Loucy (cell line): ENCODE data around the gene KRT17.

ENCODE experiments used
- H2AFZ ChIP-seq: fragments of 200-600 bp; sonication (generic); 2 replicates; pipeline ENCODE4 v1.6.0; 2016; ENCODE audit warnings: antibody characterized with exemption, mild to moderate bottlenecking, low read length, moderate library complexity
- H3F3A ChIP-seq: fragments of 200-600 bp; 2 replicates; pipeline ENCODE4 v1.6.0; 2016; ENCODE audit warnings: antibody characterized with exemption, low read depth, mild to moderate bottlenecking
- H3K27me3 ChIP-seq: fragments of 200-600 bp; sonication (generic); 2 replicates; pipeline ENCODE4 v1.6.1; 2014; ENCODE audit warnings: low read length, mild to moderate bottlenecking; ENCODE audit not compliant: insufficient read depth, poor library complexity, severe bottlenecking
- H3K36me3 ChIP-seq: fragments of 200-600 bp; sonication (generic); 2 replicates; pipeline ENCODE4 v1.6.1; 2016; ENCODE audit warnings: low read length; ENCODE audit not compliant: insufficient read depth
- H3K4me1 ChIP-seq: fragments of 200-600 bp; sonication (generic); 2 replicates; pipeline ENCODE4 v1.5.1; 2014; ENCODE audit warnings: low read length, mild to moderate bottlenecking; ENCODE audit not compliant: insufficient read depth, poor library complexity, severe bottlenecking
- H3K4me2 ChIP-seq: fragments of 200-600 bp; sonication (generic); 2 replicates; pipeline ENCODE4 v1.6.0; 2014; ENCODE audit warnings: antibody characterized with exemption, low read length, low read depth, mild to moderate bottlenecking; ENCODE audit not compliant: poor library complexity, severe bottlenecking
- H3K4me3 ChIP-seq: fragments of 200-600 bp; sonication (generic); 2 replicates; pipeline ENCODE4 v1.5.1; 2014; ENCODE audit warnings: low read length, mild to moderate bottlenecking, mixed read lengths; ENCODE audit not compliant: poor library complexity, severe bottlenecking
- H3K79me2 ChIP-seq: fragments of 200-600 bp; sonication (generic); 2 replicates; pipeline ENCODE4 v1.6.1; 2014; ENCODE audit warnings: low read length; ENCODE audit not compliant: insufficient read depth
- H3K9ac ChIP-seq: fragments of 200-600 bp; sonication (generic); 2 replicates; pipeline ENCODE4 v1.6.0; 2014; ENCODE audit warnings: mild to moderate bottlenecking, low read depth, low read length, moderate library complexity; ENCODE audit not compliant: poor library complexity, severe bottlenecking
- H3K9me2 ChIP-seq: fragments of 200-600 bp; sonication (generic); replicated peaks from 2 replicates; pipeline ENCODE4 v1.6.1; 2016; ENCODE audit warnings: low read depth, low read length, mixed read lengths
- H3K9me3 ChIP-seq: fragments of 200-600 bp; sonication (generic); 2 replicates; pipeline ENCODE4 v1.6.1; 2014; ENCODE audit warnings: mild to moderate bottlenecking, antibody characterized with exemption, low read length, low read depth; ENCODE audit not compliant: insufficient read depth
- H4K20me1 ChIP-seq: fragments of 200-600 bp; sonication (generic); 2 replicates; pipeline ENCODE4 v1.6.0; 2014; ENCODE audit warnings: antibody characterized with exemption, low read length, mild to moderate bottlenecking; ENCODE audit not compliant: insufficient read depth, poor library complexity, severe bottlenecking
- EZH2phosphoT487 ChIP-seq: fragments of 200-600 bp; IDR thresholded peaks from 2 replicates; pipeline ENCODE4 v1.6.1; 2018; ENCODE audit warnings: antibody characterized with exemption, mild to moderate bottlenecking, moderate library complexity, borderline replicate concordance
- TF ChIP-seq, protein P1 (sequence below): fragments of 200-600 bp; sonication (generic); conservative IDR thresholded peaks from 2 replicates; pipeline ENCODE4 v1.5.1; 2014; ENCODE audit warnings: mild to moderate bottlenecking, antibody characterized with exemption, low read length

KRT17 gene

DNA sequence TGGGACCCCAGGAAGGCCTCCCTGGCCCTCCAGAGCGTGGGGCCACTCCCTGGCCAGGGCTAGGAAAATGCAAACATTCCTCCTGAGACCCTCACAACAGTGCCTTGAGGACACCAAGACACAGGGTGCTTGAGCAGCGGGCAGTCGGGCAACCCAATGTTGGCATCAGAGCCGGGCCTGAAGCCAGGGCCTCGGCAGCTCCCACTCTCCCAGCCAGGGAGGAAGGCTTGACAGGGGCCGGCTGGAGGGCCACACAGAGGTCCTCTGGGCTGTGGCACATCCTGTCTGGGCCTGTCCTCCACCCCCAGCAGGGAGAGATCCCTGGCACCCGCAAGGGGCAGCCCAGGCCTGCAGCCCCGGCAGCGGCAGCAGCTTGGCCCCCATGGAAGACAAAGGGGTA, 12.3 kb upstream of the KRT17 start:
- H3K27me3 ChIP-seq, result no peaks in the 10 kb centered on the region
- no peak overlapping the region for H3K4me2 ChIP-seq
- no peak overlapping the region for H2AFZ ChIP-seq
- no peaks in the 10 kb centered on the region for H3K9me2 ChIP-seq
- no peaks in the 10 kb centered on the region for H3K79me2 ChIP-seq
- H3K9ac ChIP-seq, result no peak overlapping the region
- H4K20me1 ChIP-seq, result no peaks in the 10 kb centered on the region
- TF ChIP-seq, protein P1, sequence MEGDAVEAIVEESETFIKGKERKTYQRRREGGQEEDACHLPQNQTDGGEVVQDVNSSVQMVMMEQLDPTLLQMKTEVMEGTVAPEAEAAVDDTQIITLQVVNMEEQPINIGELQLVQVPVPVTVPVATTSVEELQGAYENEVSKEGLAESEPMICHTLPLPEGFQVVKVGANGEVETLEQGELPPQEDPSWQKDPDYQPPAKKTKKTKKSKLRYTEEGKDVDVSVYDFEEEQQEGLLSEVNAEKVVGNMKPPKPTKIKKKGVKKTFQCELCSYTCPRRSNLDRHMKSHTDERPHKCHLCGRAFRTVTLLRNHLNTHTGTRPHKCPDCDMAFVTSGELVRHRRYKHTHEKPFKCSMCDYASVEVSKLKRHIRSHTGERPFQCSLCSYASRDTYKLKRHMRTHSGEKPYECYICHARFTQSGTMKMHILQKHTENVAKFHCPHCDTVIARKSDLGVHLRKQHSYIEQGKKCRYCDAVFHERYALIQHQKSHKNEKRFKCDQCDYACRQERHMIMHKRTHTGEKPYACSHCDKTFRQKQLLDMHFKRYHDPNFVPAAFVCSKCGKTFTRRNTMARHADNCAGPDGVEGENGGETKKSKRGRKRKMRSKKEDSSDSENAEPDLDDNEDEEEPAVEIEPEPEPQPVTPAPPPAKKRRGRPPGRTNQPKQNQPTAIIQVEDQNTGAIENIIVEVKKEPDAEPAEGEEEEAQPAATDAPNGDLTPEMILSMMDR, result no peak
- no peak for TF ChIP-seq EZH2phosphoT487
- H3K4me1 ChIP-seq, result no peaks in the 10 kb centered on the region
- H3K36me3 ChIP-seq, result no peaks in the 10 kb centered on the region
- no peaks in the 10 kb centered on the region for H3F3A ChIP-seq
- H3K4me3 ChIP-seq, result no peak overlapping the region
- no peaks in the 10 kb centered on the region for H3K9me3 ChIP-seq

DNA sequence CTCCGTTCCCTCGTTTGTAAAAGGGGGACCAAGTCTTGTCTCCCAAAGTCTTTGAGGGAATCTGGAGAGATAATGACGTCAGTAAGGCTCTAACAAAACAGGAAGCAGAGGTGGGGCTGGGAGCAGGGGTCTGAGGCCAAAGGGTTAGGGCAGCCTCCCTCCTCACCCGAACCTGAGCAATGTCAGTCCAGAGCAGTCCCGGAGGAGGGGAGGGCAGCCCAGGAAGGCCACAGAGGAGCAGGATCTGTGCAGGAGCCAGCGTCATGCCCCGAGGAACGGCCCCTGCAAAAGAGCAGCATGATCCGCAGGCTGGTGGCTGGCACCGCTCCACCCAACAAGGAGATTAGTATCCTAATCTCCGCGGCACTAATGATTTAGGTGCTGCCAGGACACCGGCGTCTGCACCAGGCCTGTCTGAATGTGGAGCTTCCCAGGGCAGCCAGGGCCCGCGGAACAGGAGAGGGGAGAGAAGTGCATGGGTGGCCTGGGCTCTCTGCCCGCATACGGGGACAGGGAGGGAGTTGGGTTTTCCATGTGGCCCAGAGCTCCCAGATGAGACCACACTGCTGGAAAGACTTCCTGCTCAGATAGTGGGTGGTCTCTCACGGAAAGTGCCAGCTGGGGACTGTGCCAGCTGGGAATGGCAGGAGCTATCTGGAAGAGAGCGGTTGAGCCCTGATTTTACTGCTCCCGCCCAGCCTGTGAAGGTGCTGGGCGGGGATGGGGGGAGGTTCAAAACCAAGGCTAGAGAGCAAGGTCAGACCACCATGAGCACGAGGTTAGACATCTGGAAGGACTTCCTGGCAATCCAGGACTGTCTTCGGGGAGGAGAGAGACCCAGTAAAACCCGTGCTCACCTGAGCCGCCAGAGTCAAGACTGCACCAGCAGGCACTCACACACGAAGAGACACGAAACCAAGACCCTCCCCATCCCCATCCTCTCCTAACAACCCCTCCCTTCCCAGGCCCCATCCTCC, 11.0 kb upstream of the KRT17 start:
- no peak overlapping the region for H2AFZ ChIP-seq

DNA sequence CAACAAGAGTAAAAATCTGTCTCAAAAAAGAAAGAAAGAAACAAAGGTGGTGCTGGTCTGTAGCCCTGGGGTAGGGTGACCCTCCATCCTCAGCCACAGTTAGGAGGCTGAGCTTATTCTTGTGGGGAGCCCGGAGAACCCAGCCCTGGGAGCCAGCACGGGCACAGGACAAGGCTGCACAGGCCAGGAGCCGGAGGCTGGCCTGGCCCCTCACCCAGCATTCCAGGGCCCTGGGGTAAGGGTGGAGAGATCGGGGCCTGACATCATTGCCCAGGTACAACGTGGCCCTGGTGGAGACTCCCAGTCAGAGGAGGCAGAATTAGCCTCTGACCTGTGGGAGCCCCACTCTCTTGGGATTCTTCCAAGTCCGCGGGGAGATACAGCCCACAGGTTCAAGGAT, 10.3 kb upstream of the KRT17 start:
- Histone ChIP-seq H3K27me3 (no peaks in the 10 kb centered on the region), H3K9ac (no peak overlapping the region), H3K36me3 (no peaks in the 10 kb centered on the region), H3K9me3 (no peaks in the 10 kb centered on the region), H3K79me2 (no peaks in the 10 kb centered on the region), H3K4me3 (no peak overlapping the region), H3K9me2 (no peaks in the 10 kb centered on the region), H3F3A (no peaks in the 10 kb centered on the region), H4K20me1 (no peaks in the 10 kb centered on the region), H3K4me1 (no peaks in the 10 kb centered on the region), H2AFZ (no peak overlapping the region), H3K4me2 (no peak overlapping the region)
- TF ChIP-seq, protein P1, result no peak
- no peak for TF ChIP-seq EZH2phosphoT487

More for the DNA sequence above, 11.0 kb upstream of the KRT17 start:
- no peaks in the 10 kb centered on the region for H3K9me2 ChIP-seq
- H3K4me1 ChIP-seq, result no peaks in the 10 kb centered on the region
- H3K4me2 ChIP-seq, result no peak overlapping the region
- no peak overlapping the region for H3K4me3 ChIP-seq
- no peaks in the 10 kb centered on the region for H3F3A ChIP-seq
- no peaks in the 10 kb centered on the region for H3K36me3 ChIP-seq
- H4K20me1 ChIP-seq, result no peaks in the 10 kb centered on the region
- no peaks in the 10 kb centered on the region for H3K79me2 ChIP-seq
- no peaks in the 10 kb centered on the region for H3K27me3 ChIP-seq
- no peaks in the 10 kb centered on the region for H3K9me3 ChIP-seq
- no peak overlapping the region for H3K9ac ChIP-seq
- TF ChIP-seq EZH2phosphoT487, result no peak
- TF ChIP-seq, protein P1, result no peak
